Measurements from ENCODE around the gene PPP2R5E.

DNA sequence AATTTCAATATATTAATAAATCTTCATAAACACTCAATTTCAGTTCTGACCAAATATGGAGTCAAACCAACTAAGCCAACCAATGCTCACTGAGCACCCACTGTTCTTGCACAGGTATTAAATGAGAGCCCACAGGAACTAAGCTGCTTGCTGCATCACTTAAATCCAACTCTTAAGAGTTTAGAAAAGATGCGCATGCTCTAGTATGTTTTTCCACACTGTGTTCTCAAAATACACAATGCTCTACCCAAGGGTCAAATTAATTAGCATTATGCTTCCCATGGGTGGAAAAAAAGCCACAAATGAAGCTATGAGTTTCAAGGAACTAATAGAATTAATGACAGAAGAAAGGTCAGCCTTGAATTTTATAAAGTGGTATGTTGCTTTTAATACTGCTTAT is 220.7 kb downstream of the PPP2R5E start:
- TF ChIP-seq, protein P1, sequence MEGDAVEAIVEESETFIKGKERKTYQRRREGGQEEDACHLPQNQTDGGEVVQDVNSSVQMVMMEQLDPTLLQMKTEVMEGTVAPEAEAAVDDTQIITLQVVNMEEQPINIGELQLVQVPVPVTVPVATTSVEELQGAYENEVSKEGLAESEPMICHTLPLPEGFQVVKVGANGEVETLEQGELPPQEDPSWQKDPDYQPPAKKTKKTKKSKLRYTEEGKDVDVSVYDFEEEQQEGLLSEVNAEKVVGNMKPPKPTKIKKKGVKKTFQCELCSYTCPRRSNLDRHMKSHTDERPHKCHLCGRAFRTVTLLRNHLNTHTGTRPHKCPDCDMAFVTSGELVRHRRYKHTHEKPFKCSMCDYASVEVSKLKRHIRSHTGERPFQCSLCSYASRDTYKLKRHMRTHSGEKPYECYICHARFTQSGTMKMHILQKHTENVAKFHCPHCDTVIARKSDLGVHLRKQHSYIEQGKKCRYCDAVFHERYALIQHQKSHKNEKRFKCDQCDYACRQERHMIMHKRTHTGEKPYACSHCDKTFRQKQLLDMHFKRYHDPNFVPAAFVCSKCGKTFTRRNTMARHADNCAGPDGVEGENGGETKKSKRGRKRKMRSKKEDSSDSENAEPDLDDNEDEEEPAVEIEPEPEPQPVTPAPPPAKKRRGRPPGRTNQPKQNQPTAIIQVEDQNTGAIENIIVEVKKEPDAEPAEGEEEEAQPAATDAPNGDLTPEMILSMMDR (IDR thresholded peaks at IDR 0.05 in 2 of 3, conservative IDR thresholded peaks at IDR 0.05 in 1 of 3; ENCODE audit: insufficient read depth in 2 of 3, low read depth in 1 of 3, low read length in 3 of 3) = no peak
- TF ChIP-seq TAF1 (IDR thresholded peaks at IDR 0.05; ENCODE audit: control insufficient read depth, extremely low read depth, insufficient read depth, low read length, severe bottlenecking) (no peak), ZNF274 (IDR thresholded peaks at IDR 0.05; ENCODE audit: borderline replicate concordance, low read depth, low read length) (no peak), PHF8 (IDR thresholded peaks at IDR 0.05; ENCODE audit: borderline replicate concordance, low read length) (no peak), RB1 (IDR thresholded peaks at IDR 0.05; ENCODE audit: low read depth) (no peak), ZNF41 (CRISPR knock-in tag; conservative IDR thresholded peaks at IDR 0.05) (no peak), EZH2 (IDR thresholded peaks at IDR 0.05; ENCODE audit: borderline replicate concordance, low read depth, low read length) (no peak), RBM25 (IDR thresholded peaks at IDR 0.05; ENCODE audit: low read depth, low read length, severe bottlenecking) (no peak), GATAD2A (IDR thresholded peaks at IDR 0.05) (no peak), E2F3 (CRISPR knock-in tag; IDR thresholded peaks at IDR 0.05) (no peak)
- TF ChIP-seq, protein P2, sequence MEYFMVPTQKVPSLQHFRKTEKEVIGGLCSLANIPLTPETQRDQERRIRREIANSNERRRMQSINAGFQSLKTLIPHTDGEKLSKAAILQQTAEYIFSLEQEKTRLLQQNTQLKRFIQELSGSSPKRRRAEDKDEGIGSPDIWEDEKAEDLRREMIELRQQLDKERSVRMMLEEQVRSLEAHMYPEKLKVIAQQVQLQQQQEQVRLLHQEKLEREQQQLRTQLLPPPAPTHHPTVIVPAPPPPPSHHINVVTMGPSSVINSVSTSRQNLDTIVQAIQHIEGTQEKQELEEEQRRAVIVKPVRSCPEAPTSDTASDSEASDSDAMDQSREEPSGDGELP (CRISPR knock-in tag; IDR thresholded peaks at IDR 0.05; ENCODE audit: borderline replicate concordance) = no peak
